B cell (primary cell): ENCODE results near the gene CDHR5. TPM values are rescaled to one million over a fixed set of nuclear protein-coding genes. Genes with fewer than 3 reads are reported as not detected.

Experiments
- ATAC-seq: fragments of 200-7000 bp; cut with Tn5 transposase; one replicate; pipeline ENCODE4 v1.10.0; 2021; ENCODE audit warnings: low read depth, mild to moderate bottlenecking, moderate number of reproducible peaks, moderate library complexity
- CTCF ChIA-PET: fragments of 350-600 bp; sonication (Branson Sonifier 250); formaldehyde crosslinking; loops from one replicate; lab custom pipeline; 2021; ENCODE audit warnings: antibody characterized with exemption, inconsistent platforms; lab: Charles Lee
- POLR2A ChIA-PET: fragments of 350-600 bp; sonication (Branson Sonifier 250); formaldehyde crosslinking; loops from one replicate; lab custom pipeline; 2021; ENCODE audit warnings: antibody characterized with exemption; lab: Charles Lee
- DNase-seq: peaks from one replicate; pipeline ENCODE4 v3.0.0; 2013
- H2AFZ ChIP-seq: 2 replicates; pipeline ENCODE4 v1.6.1; 2012; ENCODE audit warnings: mild to moderate bottlenecking, low read depth, low read length; ENCODE audit not compliant: insufficient read depth, poor library complexity, severe bottlenecking
- H3K27ac ChIP-seq, 2 donors: 1 replicate in 1 of 2; 2 replicates in 1 of 2; pipeline ENCODE4 v1.5.1; 2012 to 2013; ENCODE audit warnings: low read length in 2 of 2, mild to moderate bottlenecking in 2 of 2, moderate library complexity in 1 of 2
- H3K27me3 ChIP-seq, 4 experiments: fragments of 200-600 bp in 1 of 4; sonication (generic) in 1 of 4; replicated peaks in 1 of 4; 1 replicate in 2 of 4; 2 replicates in 2 of 4; pipeline versions ENCODE4 v1.6.1 to v1.7.0; 2013 to 2016; ENCODE audit warnings: low read length in 3 of 4, mild to moderate bottlenecking in 2 of 4, mixed read lengths in 1 of 4, moderate library complexity in 1 of 4; ENCODE audit not compliant: insufficient read depth in 4 of 4, control insufficient read depth in 3 of 4; ENCODE audit errors: control extremely low read depth in 1 of 4
- H3K36me3 ChIP-seq, 2 experiments: replicated peaks in 1 of 2; 1 replicate in 1 of 2; 2 replicates in 1 of 2; pipeline versions ENCODE4 v1.6.1 to v1.7.1; 2013; ENCODE audit warnings: low read length in 1 of 2; ENCODE audit not compliant: insufficient read depth in 2 of 2, control insufficient read depth in 1 of 2; ENCODE audit errors: control extremely low read depth in 1 of 2, extremely low read depth in 1 of 2
- H3K4me1 ChIP-seq, 2 donors: fragments of 200-600 bp in 1 of 2; sonication (generic) in 1 of 2; 1 replicate in 1 of 2; 2 replicates in 1 of 2; pipeline versions ENCODE4 v1.5.1 to v1.6.1; 2013 to 2017; ENCODE audit warnings: low read length in 2 of 2; ENCODE audit not compliant: control insufficient read depth in 2 of 2, insufficient read depth in 2 of 2
- H3K4me2 ChIP-seq: replicated peaks from 2 replicates; pipeline ENCODE3; 2012; ENCODE audit warnings: mild to moderate bottlenecking, low read depth, low read length; ENCODE audit not compliant: poor library complexity, severe bottlenecking
- H3K4me3 ChIP-seq, 5 experiments: fragments of 200-600 bp in 1 of 5; sonication (generic) in 1 of 5; 1 replicate in 3 of 5; 2 replicates in 2 of 5; pipeline versions ENCODE4 v1.5.1 to v1.7.0; 2011 to 2016; ENCODE audit warnings: low read length in 4 of 5, mild to moderate bottlenecking in 4 of 5, low read depth in 2 of 5, control low read depth in 1 of 5, moderate library complexity in 1 of 5; ENCODE audit not compliant: insufficient read depth in 1 of 5; ENCODE audit errors: control extremely low read depth in 1 of 5, extremely low read depth in 1 of 5
- H3K79me2 ChIP-seq: fragments of 200-600 bp; sonication (generic); one replicate; pipeline ENCODE4 v1.6.0; 2016; ENCODE audit warnings: low read length; ENCODE audit not compliant: control insufficient read depth, insufficient read depth
- H3K9ac ChIP-seq: fragments of 200-600 bp; sonication (generic); 2 replicates; pipeline ENCODE4 v1.6.1; 2017; ENCODE audit warnings: mild to moderate bottlenecking, low read length, moderate library complexity
- H3K9me3 ChIP-seq, 3 donors: one replicate each; pipeline versions ENCODE4 v1.6.1 to v1.7.1; 2013; ENCODE audit warnings: low read length in 2 of 3; ENCODE audit not compliant: control insufficient read depth in 2 of 3, insufficient read depth in 1 of 3; ENCODE audit errors: control extremely low read depth in 1 of 3
- H4K20me1 ChIP-seq: 2 replicates; pipeline ENCODE4 v1.6.0; 2012; ENCODE audit warnings: mild to moderate bottlenecking, low read length; ENCODE audit not compliant: insufficient read depth, control insufficient read depth, poor library complexity, severe bottlenecking
- H3K27ac Mint-ChIP-seq: one replicate; pipeline ENCODE4 v1.8.0; 2021; ENCODE audit warnings: mixed read lengths
- H3K27me3 Mint-ChIP-seq: one replicate; pipeline ENCODE4 v1.8.0; 2021; ENCODE audit warnings: mixed read lengths
- H3K4me1 Mint-ChIP-seq: one replicate; pipeline ENCODE4 v1.8.0; 2021; ENCODE audit warnings: mixed read lengths
- H3K4me3 Mint-ChIP-seq: one replicate; pipeline ENCODE4 v1.8.0; 2021; ENCODE audit warnings: mixed read lengths
- H3K9me3 Mint-ChIP-seq: one replicate; pipeline ENCODE4 v1.8.0; 2022; ENCODE audit warnings: mixed read lengths; ENCODE audit not compliant: insufficient read depth
- CTCF ChIP-seq: fragments of 200-600 bp; IDR thresholded peaks from one replicate; pipeline ENCODE4 v1.8.0; 2022; ENCODE audit warnings: antibody characterized with exemption, mild to moderate bottlenecking
- EZH2 ChIP-seq: IDR thresholded peaks from 2 replicates; pipeline ENCODE4 v1.6.1; 2012; ENCODE audit warnings: borderline replicate concordance, low read depth, mild to moderate bottlenecking, moderate library complexity, low read length; ENCODE audit not compliant: insufficient read depth, poor library complexity, severe bottlenecking
- WGBS: methylation state at CpG from one replicate; pipeline ENCODE4 v1.1.5; 2013; ENCODE audit warnings: missing lambda C conversion rate; ENCODE audit not compliant: insufficient coverage; 5-methylcytosine and 5-hydroxymethylcytosine counted together
- intact Hi-C: fragments of 100-400 bp; cut with micrococcal nuclease; formaldehyde crosslinking; loops from one replicate; pipeline ENCODE4 v1.10.0; 2022
- polyA plus RNA-seq: library from polyadenylated mRNA; depleted of rRNA; stranded (reverse); fragments of >200 nt; gene quantifications from 2 replicates; pipeline ENCODE4 v1.2.3, GENCODE V29; 2012
- total RNA-seq, 2 donors: library from RNA; stranded (reverse); fragments of 120-200 nt in 1 of 2; gene quantifications; 1 replicate in 1 of 2; 2 replicates in 1 of 2; pipeline versions ENCODE4 v1.2.3 to v1.2.4, GENCODE V29; 2013 to 2022

Gene CDHR5
- total and polyA plus RNA-seq, 2 donors (not counting 1 experiment from before 2014, with no cell fraction given), result 0.09 TPM; not detected in 1

- ATAC-seq, result no peak
- H3K4me2 ChIP-seq, result peak overlapping the region; percentile 8
Measured at GRCh38 chr11:660281-660680, 35.5 kb upstream of the CDHR5 start.

More at GRCh38 chr11:660281-660680, 35.5 kb upstream of the CDHR5 start:
- H3K4me3 Mint-ChIP-seq, result no peak overlapping the region
- 93% methylated on average over 19 of the region's 19 CpGs for WGBS
- peaks cover 0 to 18% of the 10 kb centered on the region in 2 experiments for H3K36me3 ChIP-seq
- CTCF ChIA-PET, result interaction anchor here (8.7 kb wide), 1 partner anchor 65 kb away, joined by 104 read pairs; no protein-coding TSS in a partner anchor
- H3K79me2 ChIP-seq, result peaks cover 22% of the 10 kb centered on the region
- POLR2A ChIA-PET, result no interaction called here
- no peak for TF ChIP-seq CTCF
- no peak for TF ChIP-seq EZH2
- H3K9ac ChIP-seq, result no peak overlapping the region
- DNase-seq, result no peak
- peaks cover 3% of the 10 kb centered on the region for H3K4me1 Mint-ChIP-seq
- H3K27me3 Mint-ChIP-seq, result no peaks in the 10 kb centered on the region
- H3K27ac ChIP-seq, result no peak overlapping the region
- intact Hi-C loops, result no loop called here
- no peak overlapping the region for H2AFZ ChIP-seq
- no peak overlapping the region for H3K27ac Mint-ChIP-seq
- H3K9me3 Mint-ChIP-seq, result no peaks in the 10 kb centered on the region
- H4K20me1 ChIP-seq, result peaks cover 15% of the 10 kb centered on the region
- no peaks in the 10 kb centered on the region for H3K27me3 ChIP-seq
- H3K9me3 ChIP-seq, result no peaks in the 10 kb centered on the region
- H3K4me1 ChIP-seq, result no peaks in the 10 kb centered on the region
- H3K4me3 ChIP-seq, result no peak overlapping the region
